Keratinocyte (primary cell): ENCODE measurements around the gene MCM5.

Experiments used
- EZH2 ChIP-seq: IDR thresholded peaks from one replicate; pipeline ENCODE4 v1.6.1; 2012; ENCODE audit warnings: inconsistent platforms, mild to moderate bottlenecking, low read length, moderate library complexity
- TF ChIP-seq, protein P1 (sequence below), 3 experiments: IDR thresholded peaks in 1 of 3; conservative IDR thresholded peaks in 1 of 3; optimal IDR thresholded peaks in 1 of 3; 2 replicates in 2 of 3; 3 replicates in 1 of 3; pipeline versions ENCODE3 to v1.5.1; 2011; ENCODE audit warnings: low read length in 3 of 3, mild to moderate bottlenecking in 3 of 3, moderate library complexity in 2 of 3, control low read depth in 1 of 3, inconsistent platforms in 1 of 3; ENCODE audit not compliant: insufficient read depth in 2 of 3; ENCODE audit errors: extremely low read depth in 1 of 3

DNA sequence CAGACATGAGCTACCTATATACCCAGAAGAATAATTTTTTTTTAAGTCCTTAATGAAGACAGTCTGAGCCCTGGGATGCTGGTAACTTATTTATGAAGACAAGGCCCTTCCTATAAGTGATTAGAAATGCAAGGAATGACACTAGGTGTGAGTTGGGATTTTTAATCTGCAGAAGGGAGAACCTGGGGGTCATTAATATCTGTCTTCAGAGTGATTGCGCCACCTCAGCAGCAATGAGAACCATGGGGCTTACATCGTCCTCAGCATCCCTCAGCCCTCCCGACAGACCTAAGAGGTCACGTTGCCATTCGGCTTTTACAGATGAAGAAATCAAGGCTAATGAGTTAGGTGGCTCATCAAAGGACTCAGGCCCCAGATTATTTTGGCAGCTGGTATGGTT is 55.6 kb downstream of the MCM5 start:
- TF ChIP-seq, protein P1, sequence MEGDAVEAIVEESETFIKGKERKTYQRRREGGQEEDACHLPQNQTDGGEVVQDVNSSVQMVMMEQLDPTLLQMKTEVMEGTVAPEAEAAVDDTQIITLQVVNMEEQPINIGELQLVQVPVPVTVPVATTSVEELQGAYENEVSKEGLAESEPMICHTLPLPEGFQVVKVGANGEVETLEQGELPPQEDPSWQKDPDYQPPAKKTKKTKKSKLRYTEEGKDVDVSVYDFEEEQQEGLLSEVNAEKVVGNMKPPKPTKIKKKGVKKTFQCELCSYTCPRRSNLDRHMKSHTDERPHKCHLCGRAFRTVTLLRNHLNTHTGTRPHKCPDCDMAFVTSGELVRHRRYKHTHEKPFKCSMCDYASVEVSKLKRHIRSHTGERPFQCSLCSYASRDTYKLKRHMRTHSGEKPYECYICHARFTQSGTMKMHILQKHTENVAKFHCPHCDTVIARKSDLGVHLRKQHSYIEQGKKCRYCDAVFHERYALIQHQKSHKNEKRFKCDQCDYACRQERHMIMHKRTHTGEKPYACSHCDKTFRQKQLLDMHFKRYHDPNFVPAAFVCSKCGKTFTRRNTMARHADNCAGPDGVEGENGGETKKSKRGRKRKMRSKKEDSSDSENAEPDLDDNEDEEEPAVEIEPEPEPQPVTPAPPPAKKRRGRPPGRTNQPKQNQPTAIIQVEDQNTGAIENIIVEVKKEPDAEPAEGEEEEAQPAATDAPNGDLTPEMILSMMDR (optimal IDR thresholded peaks at IDR 0.05 in 1 of 3, IDR thresholded peaks at IDR 0.05 in 1 of 3, conservative IDR thresholded peaks at IDR 0.05 in 1 of 3; ENCODE audit: extremely low read depth in 1 of 3, insufficient read depth in 2 of 3, low read length in 3 of 3): no peak
- TF ChIP-seq EZH2: no peak
